Muscle of leg (tissue), 11 donors: ENCODE data around the gene DUXB. TPM values are rescaled to one million over a fixed set of nuclear protein-coding genes. Genes with fewer than 3 reads are reported as not detected.

Experiments used
- DNase-seq: peaks from one replicate; pipeline ENCODE4 v3.0.0; 2013
- H3K27ac ChIP-seq: one replicate; pipeline ENCODE4 v1.5.1; 2013; ENCODE audit warnings: mild to moderate bottlenecking, low read length, control low read depth
- H3K27me3 ChIP-seq: one replicate; pipeline ENCODE4 v1.6.1; 2013; ENCODE audit warnings: low read length; ENCODE audit not compliant: control insufficient read depth, insufficient read depth
- H3K36me3 ChIP-seq: one replicate; pipeline ENCODE4 v1.6.1; 2013; ENCODE audit warnings: low read length; ENCODE audit not compliant: control insufficient read depth, insufficient read depth
- H3K4me1 ChIP-seq: one replicate; pipeline ENCODE4 v1.6.1; 2013; ENCODE audit warnings: low read length; ENCODE audit not compliant: control insufficient read depth, insufficient read depth
- H3K4me3 ChIP-seq: one replicate; pipeline ENCODE4 v1.5.1; 2013; ENCODE audit warnings: low read length, control low read depth
- H3K9me3 ChIP-seq: replicated peaks from 2 replicates; pipeline ENCODE4 v1.6.1; 2013; ENCODE audit warnings: low read depth, low read length; ENCODE audit not compliant: control insufficient read depth
- WGBS: methylation state at CpG from one replicate; pipeline ENCODE4 v1.1.5; 2013; ENCODE audit warnings: missing lambda C conversion rate; ENCODE audit not compliant: insufficient coverage; 5-methylcytosine and 5-hydroxymethylcytosine counted together
- polyA plus RNA-seq, 8 donors: library from polyadenylated mRNA; unstranded; fragments of 120-200 nt; gene quantifications; one replicate each; pipeline versions ENCODE4 v1.2.1 to v1.2.3, GENCODE V29; 2013; ENCODE audit warnings: inconsistent platforms in 1 of 8, low replicate concordance in 1 of 8; ENCODE audit not compliant: insufficient read length in 8 of 8, insufficient read depth in 1 of 8
- total RNA-seq: library from RNA; stranded (reverse); fragments of 120-200 nt; gene quantifications from one replicate; pipeline ENCODE4 v1.2.4, GENCODE V29; 2013

Gene DUXB
- total and polyA plus RNA-seq, 9 donors = not detected

GRCh38 chr16:75676909-75677308, 24.4 kb downstream of the DUXB start, which contains the start of gene CPHXL2:
Gene CPHXL2, minus strand, starts transcription at chr16:75677009. Its CDS starts 10 bp downstream, at chr16:75676999.
- 74% methylated on average over 2 of the region's 4 CpGs for WGBS
- no peaks in the 10 kb centered on the region for H3K27me3 ChIP-seq
- no peak for DNase-seq
- H3K36me3 ChIP-seq = no peaks in the 10 kb centered on the region
- H3K27ac ChIP-seq = no peak within 1 kb of the TSS
- H3K9me3 ChIP-seq = no peaks in the 10 kb centered on the region
- H3K4me1 ChIP-seq = no peaks in the 10 kb centered on the region
- no peak within 1 kb of the TSS for H3K4me3 ChIP-seq

GRCh38 chr16:75667503-75667902, 33.8 kb downstream of the DUXB start:
- no peaks in the 10 kb centered on the region for H3K4me1 ChIP-seq
- H3K4me3 ChIP-seq = no peak overlapping the region
- H3K9me3 ChIP-seq = no peaks in the 10 kb centered on the region
- H3K36me3 ChIP-seq = no peaks in the 10 kb centered on the region
- no peak overlapping the region for H3K27ac ChIP-seq
- H3K27me3 ChIP-seq = no peaks in the 10 kb centered on the region
- no peak for DNase-seq

- Histone ChIP-seq H3K27ac (no peak overlapping the region), H3K27me3 (no peaks in the 10 kb centered on the region), H3K9me3 (no peaks in the 10 kb centered on the region), H3K4me1 (peaks cover 5% of the 10 kb centered on the region), H3K36me3 (peaks cover 33% of the 10 kb centered on the region), H3K4me3 (no peak overlapping the region)
- DNase-seq = no peak
- 71% methylated on average over 3 of the region's 4 CpGs for WGBS
These were observed 40.4 kb downstream of the DUXB start for GRCh38 chr16:75660726-75661302.

GRCh38 chr16:75660321-75660720, 40.9 kb downstream of the DUXB start:
- H3K4me1 ChIP-seq = peaks cover 5% of the 10 kb centered on the region
- H3K9me3 ChIP-seq = no peaks in the 10 kb centered on the region
- DNase-seq = peak; percentile 20
- H3K27me3 ChIP-seq = no peaks in the 10 kb centered on the region
- H3K36me3 ChIP-seq = peaks cover 38% of the 10 kb centered on the region
- 73% methylated on average over 2 of the region's 6 CpGs for WGBS
- H3K4me3 ChIP-seq = no peak overlapping the region
- H3K27ac ChIP-seq = no peak overlapping the region

- Histone ChIP-seq H3K9me3 (no peaks in the 10 kb centered on the region), H3K36me3 (peaks cover 50% of the 10 kb centered on the region), H3K27ac (no peak overlapping the region), H3K4me3 (no peak overlapping the region), H3K4me1 (peaks cover 5% of the 10 kb centered on the region), H3K27me3 (no peaks in the 10 kb centered on the region)
- WGBS = 88% methylated on average over 2 of the region's 2 CpGs
- no peak for DNase-seq
These were observed 43.1 kb downstream of the DUXB start for GRCh38 chr16:75658175-75658574.

GRCh38 chr16:75653922-75654321, 47.3 kb downstream of the DUXB start:
- no peak for DNase-seq

GRCh38 chr16:75648265-75649076, 52.8 kb downstream of the DUXB start:
- H3K36me3 ChIP-seq = peaks cover 16% of the 10 kb centered on the region
- peak overlapping the region; percentile 74 for H3K4me3 ChIP-seq
- WGBS = under 1% methylated on average over 46 of the region's 62 CpGs
- H3K27ac ChIP-seq = peak overlapping the region; percentile 99
- peak; percentile 92 for DNase-seq
- H3K27me3 ChIP-seq = no peaks in the 10 kb centered on the region
- no peaks in the 10 kb centered on the region for H3K9me3 ChIP-seq
- H3K4me1 ChIP-seq = peaks cover 19% of the 10 kb centered on the region

More at GRCh38 chr16:75653922-75654321, 47.3 kb downstream of the DUXB start:
- no CpG with 5 or more reads among the region's 1 CpG for WGBS
- no peak overlapping the region for H3K4me3 ChIP-seq
- no peaks in the 10 kb centered on the region for H3K27me3 ChIP-seq
- peaks cover 12% of the 10 kb centered on the region for H3K4me1 ChIP-seq
- no peaks in the 10 kb centered on the region for H3K9me3 ChIP-seq
- H3K36me3 ChIP-seq = peaks cover 39% of the 10 kb centered on the region
- no peak overlapping the region for H3K27ac ChIP-seq

- under 1% methylated on average over 72 of the region's 76 CpGs for WGBS
These were observed 53.6 kb downstream of the DUXB start, which contains the start of the genes KARS1 and TERF2IP for GRCh38 chr16:75647492-75648264. Gene KARS1, minus strand, starts transcription at chr16:75647665. Its CDS starts 26 bp downstream, at chr16:75647639. Gene TERF2IP, plus strand, starts transcription at chr16:75647773. Its CDS starts 110 bp downstream, at chr16:75647883.

GRCh38 chr16:75647112-75647491, 54.2 kb downstream of the DUXB start:
- peak overlapping the region; percentile 99 for H3K27ac ChIP-seq
- no peaks in the 10 kb centered on the region for H3K9me3 ChIP-seq
- DNase-seq = no peak
- 0% methylated on average over 14 of the region's 18 CpGs for WGBS
- no peaks in the 10 kb centered on the region for H3K27me3 ChIP-seq
- H3K36me3 ChIP-seq = peaks cover 27% of the 10 kb centered on the region
- peaks cover 19% of the 10 kb centered on the region for H3K4me1 ChIP-seq
- peak overlapping the region; percentile 74 for H3K4me3 ChIP-seq

More at GRCh38 chr16:75647492-75648264, 53.6 kb downstream of the DUXB start, which contains the start of the genes KARS1 and TERF2IP:
- H3K9me3 ChIP-seq = no peaks in the 10 kb centered on the region
- peak within 1 kb of the TSS; percentile 74 for H3K4me3 ChIP-seq
- DNase-seq = peak; percentile 98
- no peaks in the 10 kb centered on the region for H3K27me3 ChIP-seq
- H3K36me3 ChIP-seq = peaks cover 21% of the 10 kb centered on the region
- peaks cover 19% of the 10 kb centered on the region for H3K4me1 ChIP-seq
- peak within 1 kb of the TSS; percentile 99 for H3K27ac ChIP-seq
